GM21526 (cell line): Measurements from ENCODE around the gene ZCCHC10.
"Not testable (repeated sequence)": the region's sequence is repeated elsewhere in the genome, so short reads cannot be mapped to it uniquely, and the experiment has no call there.

Experiments used
- ATAC-seq: cut with Tn5 transposase; IDR thresholded peaks from one replicate; pipeline ENCODE4 v1.9.1; 2021; ENCODE audit warnings: moderate library complexity; ENCODE audit not compliant: unreplicated experiment, low FRiP score

Gene ZCCHC10

DNA sequence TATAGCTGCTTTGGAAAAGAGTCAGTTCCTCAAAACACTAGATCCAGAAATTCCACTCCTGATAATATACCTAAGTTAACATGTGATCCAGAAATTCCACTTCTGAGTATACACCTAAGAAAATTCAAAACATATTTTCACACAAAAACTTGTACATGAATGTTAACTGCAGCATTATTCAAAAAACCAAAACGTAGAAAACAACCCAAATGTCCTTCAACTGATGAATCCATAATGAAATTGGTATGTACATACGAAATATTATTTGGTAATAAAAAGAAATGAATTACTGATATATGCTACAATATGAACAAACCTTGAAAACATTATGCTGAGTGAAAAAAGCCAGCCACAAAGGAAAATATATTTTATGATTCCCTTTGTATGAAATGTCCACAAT lies 46.4 kb downstream of the ZCCHC10 start:
- ATAC-seq, result no peak

DNA sequence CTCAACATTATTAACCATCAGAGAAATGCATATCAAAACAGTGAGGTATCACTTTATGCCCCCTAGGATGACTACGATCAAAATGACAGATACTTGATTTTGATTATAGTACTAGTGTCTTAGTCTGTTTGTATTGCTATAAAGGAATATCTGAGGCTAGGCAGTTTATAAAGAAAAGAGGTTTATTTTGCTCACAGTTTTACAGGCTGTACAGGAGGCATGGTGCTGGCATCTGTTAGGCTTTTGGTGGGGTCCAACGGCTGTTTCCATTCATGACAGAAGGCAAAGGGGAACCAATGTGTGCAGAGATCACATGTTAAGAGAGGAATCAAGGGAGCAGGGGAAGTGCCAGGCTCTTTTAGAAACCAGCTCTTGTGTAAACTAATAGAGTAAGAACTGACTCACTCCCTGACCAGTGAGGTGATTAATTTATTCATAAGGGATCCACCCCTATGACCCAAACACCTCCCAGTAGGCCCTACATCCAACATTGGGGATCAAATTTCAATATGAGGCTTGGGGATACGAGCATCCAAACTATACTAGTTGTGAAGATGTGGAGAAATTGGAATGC lies 46.9 kb downstream of the ZCCHC10 start:
- ATAC-seq, result no peak

DNA sequence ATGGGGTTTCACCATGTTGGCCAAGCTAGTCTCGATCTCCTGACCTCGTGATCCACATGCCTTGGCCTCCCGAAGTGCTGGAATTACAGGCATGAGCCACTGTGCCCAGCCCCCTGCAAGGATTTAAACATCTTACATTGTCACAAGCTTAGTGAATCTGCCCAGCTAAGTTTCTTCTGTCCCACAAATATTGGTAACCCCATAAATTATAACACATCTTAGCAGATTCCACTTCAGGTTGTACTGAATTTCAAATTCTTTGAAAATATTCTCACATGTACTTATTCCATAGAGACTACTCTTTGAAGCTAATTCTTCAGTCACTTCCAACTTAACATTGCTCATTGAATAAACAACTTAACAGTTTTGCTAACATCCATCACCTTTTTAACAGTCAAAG lies 49.5 kb downstream of the ZCCHC10 start:
- no peak for ATAC-seq

DNA sequence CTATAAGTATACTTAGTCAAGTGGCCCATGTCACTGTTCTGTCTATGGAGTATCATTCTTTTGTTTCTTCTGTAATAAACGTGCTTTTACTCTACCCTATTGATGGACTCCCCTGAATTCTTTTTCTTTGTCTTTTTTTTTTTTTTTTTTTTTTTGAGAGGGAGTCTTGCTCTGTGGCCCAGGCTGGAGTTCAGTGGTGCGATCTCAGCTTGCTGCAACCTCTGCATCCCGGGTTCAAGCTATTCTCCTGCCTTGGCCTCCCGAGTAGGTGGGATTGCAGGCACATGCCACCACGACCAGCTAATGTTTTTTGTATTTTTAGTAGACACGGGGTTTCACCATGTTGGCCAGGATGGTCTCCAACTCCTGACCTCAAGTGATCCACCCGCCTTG lies 53.9 kb downstream of the ZCCHC10 start:
- ATAC-seq, result not testable (repeated sequence)

DNA sequence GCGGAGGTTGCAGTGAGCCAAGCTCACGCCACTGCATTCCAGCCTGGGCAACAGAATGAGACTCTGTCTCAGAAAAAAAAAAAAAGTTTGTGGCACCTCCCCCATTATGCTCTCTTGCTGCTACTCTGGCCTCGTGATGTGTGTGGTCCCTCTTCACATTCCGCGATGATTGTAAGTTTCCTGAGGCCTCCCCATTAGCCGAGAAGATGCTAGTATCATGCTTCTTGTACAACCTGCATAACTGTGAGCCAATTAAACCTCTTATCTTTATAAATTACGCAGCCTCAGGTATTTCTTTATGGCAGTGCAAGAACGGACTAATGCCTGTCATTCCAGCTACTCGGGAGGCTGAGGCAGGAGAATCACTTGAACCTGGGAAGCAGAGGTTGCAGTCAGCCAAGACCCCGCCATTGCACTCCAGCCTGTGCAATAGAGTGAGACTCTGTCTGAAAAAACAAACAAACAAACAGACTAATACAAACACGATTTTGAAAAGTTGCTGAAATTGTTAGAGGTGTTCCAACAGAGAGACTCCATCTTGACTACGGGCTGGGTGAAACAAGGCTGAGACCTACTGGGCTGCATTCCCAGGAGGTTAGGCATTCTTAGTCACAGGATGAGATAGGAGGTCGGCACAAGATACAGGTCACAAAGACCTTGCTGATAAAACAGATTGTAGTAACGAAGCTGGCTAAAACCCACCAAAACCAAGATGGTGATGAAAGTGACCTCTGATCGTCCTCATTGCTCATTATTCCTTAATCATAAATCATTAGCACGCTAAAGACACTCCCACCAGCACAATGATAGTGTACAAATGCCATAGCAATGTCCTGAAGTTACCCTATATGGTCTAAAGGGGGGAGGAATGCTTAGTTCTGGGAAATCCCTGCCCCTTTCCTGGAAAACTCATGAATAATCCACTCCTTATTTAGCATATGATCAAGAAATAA lies 54.6 kb downstream of the ZCCHC10 start:
- no peak for ATAC-seq

DNA sequence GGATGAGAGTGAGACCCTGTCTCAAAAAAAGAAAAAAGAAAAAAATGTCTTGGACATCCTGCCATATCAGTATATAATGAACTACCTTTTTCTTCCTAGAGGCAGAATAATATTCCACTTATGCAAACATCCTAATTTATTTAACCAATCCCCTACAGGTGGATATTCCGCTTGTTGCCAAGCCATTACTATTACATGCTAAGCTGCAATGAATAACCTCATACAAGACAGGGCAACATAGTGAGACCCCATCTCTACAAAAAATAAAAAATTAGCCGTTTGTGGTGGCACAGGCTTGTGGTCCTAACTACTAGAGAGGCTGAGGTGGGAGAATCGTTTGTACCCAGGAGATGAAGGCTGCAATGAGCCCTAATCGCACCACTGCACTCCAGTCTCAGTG lies 61.2 kb downstream of the ZCCHC10 start:
- no peak for ATAC-seq

DNA sequence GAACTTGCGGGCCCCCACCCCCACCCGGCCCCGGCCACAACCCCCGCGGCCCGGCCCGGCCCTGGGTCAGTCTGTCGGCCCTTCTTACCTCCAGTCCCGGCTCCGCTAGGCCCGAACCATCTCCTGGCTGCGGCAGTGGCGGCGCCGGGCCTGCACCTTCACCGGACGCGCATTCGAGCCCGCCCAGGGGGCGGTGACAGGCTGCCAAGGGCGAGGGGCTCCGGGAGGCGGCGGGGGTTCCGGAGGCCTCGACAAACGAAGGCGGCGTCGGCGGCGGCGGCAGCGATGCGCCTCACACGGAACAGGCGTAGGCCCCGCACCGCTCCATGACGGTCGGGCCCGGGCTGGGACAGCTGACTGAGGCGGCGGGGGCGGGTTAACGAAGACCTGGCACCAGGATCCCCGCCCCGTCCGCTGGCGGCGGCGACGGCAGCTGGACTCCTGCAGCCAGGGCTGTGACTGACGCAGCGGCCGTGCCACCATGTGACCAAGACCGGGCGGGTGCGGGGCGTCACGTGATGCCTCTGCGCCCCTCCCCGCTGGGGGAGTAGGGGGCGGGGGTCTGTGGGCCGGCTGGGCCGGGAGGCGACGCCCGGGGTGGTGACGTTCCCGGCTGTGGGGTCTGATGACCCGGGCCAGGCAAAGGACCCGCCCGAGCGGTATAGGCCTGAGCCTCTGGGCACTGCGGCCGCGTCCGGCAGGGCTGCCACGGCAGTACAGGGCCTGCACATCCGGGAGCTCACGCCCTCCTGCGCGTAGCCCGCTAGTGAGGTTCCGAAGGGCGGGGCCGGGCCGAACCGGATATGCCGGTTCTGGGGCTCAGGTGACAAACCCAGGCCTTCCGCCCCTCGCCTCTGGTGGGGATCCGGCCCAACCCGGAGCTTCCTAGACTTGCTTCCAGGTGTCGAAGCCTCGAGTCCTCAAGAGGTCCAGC lies 62.9 kb downstream of the ZCCHC10 start, which contains the start of gene AFF4:
AFF4 (minus strand) TSS at position 464 of the 934 bp plus-strand sequence. CDS start 26,445 bp downstream, outside the sequence.
- peak; percentile 92 for ATAC-seq

GRCh38 chr5:132962429-132963021 lies 63.8 kb downstream of the ZCCHC10 start:
- no peak for ATAC-seq

DNA sequence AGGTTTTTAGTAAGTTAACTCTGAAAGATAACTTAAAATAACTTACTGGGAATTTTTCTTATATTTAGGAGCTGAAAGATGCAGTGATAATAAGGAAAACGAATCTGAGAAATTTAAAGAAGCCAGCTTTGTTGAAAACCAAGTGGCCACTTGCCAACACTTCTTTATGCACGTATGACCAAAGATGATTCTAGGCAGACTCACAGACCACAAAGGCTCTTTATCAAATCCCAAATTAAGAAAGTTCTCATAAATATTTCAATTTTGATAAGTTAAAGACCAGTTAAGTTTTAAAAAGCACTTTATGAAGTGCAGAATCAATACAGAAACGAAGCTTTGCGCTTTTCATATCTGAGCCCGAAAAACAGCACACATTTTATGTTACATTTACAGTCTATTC lies 64.5 kb downstream of the ZCCHC10 start:
- no peak for ATAC-seq

GRCh38 chr5:132961123-132961815 lies 65.1 kb downstream of the ZCCHC10 start:
- not testable (repeated sequence) for ATAC-seq

- ATAC-seq, result not testable (repeated sequence)
Measured at GRCh38 chr5:132956166-132956799, 70.1 kb downstream of the ZCCHC10 start.

DNA sequence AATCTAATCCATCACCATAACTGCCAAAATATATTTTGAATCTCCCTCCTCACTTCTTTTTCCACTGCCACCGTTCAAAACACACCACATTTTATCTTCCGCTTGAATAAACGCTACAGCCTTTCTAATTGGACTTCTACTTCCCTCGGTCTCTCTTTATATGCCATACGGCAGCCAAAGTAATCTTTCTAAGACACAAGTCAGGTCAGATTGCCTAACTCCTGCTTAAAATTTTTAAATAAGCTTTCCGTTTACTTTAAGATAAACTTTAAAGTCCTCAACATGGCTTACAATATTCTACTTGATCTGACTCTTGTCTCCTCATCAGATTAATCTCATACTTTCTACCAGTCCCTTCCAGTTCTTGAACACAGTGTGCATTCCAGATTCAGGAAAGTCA lies 72.6 kb downstream of the ZCCHC10 start:
- no peak for ATAC-seq

DNA sequence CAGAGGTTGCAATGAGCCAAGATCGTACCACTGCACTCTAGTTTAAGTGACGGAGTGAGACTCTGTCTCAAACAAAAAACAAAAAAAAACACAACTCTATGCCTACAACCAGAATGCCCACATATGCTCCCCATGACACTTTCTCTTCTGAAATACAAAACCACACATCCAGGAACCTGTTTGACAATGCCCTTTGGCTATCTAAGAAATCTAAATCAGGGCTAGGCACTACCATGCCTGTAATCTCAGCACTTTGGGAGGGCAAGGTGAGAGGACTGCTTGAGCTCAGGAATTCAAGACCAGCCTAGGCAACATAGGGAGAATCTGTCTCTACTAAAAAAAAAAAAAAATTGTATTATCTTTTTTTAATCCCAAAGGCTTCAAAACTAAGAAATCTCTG lies 73.5 kb downstream of the ZCCHC10 start:
- ATAC-seq, result no peak

GRCh38 chr5:132951897-132952296 lies 74.5 kb downstream of the ZCCHC10 start:
- no peak for ATAC-seq

DNA sequence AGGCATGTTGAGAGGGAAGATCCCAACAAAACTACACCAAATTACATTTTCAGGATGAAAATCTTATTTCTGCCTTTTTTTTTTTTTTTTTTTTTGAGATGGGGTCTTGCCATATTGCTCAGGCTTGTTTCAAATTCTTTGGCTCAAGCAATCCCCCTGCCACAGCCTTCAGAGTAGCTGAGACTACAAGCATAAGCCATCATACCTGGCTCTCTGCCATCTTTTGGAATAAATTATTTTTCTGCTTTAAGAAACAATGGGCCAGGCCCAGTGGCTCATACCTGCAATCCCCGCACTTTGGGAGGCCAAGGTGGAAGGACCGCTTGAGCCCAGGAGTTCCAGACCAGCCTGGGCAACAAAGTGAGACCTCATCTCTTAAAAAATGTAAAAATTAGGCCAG lies 77.2 kb downstream of the ZCCHC10 start:
- ATAC-seq, result no peak

GRCh38 chr5:132947671-132948070 lies 78.7 kb downstream of the ZCCHC10 start:
- no peak for ATAC-seq
